Measurements from ENCODE around the gene ATP11A.

DNA sequence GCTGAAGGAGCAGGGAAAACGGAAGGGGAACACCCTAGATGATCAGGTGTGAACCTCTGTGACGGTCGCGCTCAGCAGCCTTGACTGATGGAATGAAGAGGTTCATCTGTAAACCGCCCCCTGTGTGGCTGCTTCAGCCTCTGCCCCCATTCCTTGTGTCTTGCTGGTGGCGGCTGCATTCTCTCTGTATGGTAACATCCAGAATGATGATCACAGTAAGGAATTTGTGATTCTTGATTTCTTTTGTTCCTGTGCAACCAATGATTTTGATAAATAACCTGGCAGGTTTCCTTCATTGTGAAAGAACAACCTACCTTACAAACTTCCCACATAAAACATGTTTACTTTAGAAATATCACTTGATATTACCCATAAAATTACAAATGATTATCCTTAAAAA is 160.4 kb downstream of the ATP11A start:
- TF ChIP-seq, protein P1, sequence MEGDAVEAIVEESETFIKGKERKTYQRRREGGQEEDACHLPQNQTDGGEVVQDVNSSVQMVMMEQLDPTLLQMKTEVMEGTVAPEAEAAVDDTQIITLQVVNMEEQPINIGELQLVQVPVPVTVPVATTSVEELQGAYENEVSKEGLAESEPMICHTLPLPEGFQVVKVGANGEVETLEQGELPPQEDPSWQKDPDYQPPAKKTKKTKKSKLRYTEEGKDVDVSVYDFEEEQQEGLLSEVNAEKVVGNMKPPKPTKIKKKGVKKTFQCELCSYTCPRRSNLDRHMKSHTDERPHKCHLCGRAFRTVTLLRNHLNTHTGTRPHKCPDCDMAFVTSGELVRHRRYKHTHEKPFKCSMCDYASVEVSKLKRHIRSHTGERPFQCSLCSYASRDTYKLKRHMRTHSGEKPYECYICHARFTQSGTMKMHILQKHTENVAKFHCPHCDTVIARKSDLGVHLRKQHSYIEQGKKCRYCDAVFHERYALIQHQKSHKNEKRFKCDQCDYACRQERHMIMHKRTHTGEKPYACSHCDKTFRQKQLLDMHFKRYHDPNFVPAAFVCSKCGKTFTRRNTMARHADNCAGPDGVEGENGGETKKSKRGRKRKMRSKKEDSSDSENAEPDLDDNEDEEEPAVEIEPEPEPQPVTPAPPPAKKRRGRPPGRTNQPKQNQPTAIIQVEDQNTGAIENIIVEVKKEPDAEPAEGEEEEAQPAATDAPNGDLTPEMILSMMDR (conservative IDR thresholded peaks at IDR 0.05; ENCODE audit: low read depth, low read length) = no peak
- TF ChIP-seq EZH2 (IDR thresholded peaks at IDR 0.05; ENCODE audit: borderline replicate concordance, low read depth, low read length, poor library complexity, severe bottlenecking) = no peak
